Activated CD4-positive, alpha-beta T cell treated with anti-CD3 and anti-CD28 coated beads for 36 hours (primary cell): ENCODE data around the gene PRRG2. TPM values are rescaled to one million over a fixed set of nuclear protein-coding genes. Genes with fewer than 3 reads are reported as not detected.

Source experiments
- ATAC-seq: fragments of 200-7000 bp; cut with Tn5 transposase; one replicate; pipeline ENCODE4 v1.10.0; 2021; ENCODE audit warnings: mild to moderate bottlenecking, moderate library complexity
- CTCF ChIA-PET: fragments of 350-600 bp; sonication (Branson Sonifier 250); formaldehyde crosslinking; loops from one replicate; lab custom pipeline; 2021; ENCODE audit warnings: antibody characterized with exemption; lab: Charles Lee
- POLR2A ChIA-PET: fragments of 350-600 bp; sonication (Branson Sonifier 250); formaldehyde crosslinking; loops from one replicate; lab custom pipeline; 2021; ENCODE audit warnings: antibody characterized with exemption, inconsistent platforms; lab: Charles Lee
- DNase-seq: peaks from one replicate; pipeline ENCODE4 v3.0.0-alpha.2; 2020
- H3K27ac Mint-ChIP-seq: one replicate; pipeline ENCODE4 v1.8.0; 2021; ENCODE audit warnings: mixed read lengths
- H3K27me3 Mint-ChIP-seq: one replicate; pipeline ENCODE4 v1.8.0; 2021; ENCODE audit warnings: mixed read lengths
- H3K36me3 Mint-ChIP-seq: one replicate; pipeline ENCODE4 v1.8.0; 2021; ENCODE audit warnings: low read depth, mixed read lengths
- H3K4me1 Mint-ChIP-seq: one replicate; pipeline ENCODE4 v1.8.0; 2021; ENCODE audit warnings: mixed read lengths
- H3K4me3 Mint-ChIP-seq: one replicate; pipeline ENCODE4 v1.8.0; 2021; ENCODE audit warnings: mild to moderate bottlenecking, moderate library complexity, mixed read lengths
- H3K9me3 Mint-ChIP-seq: one replicate; pipeline ENCODE4 v1.8.0; 2021; ENCODE audit warnings: low read depth, mixed read lengths
- intact Hi-C, 2 experiments: fragments of 100-400 bp; cut with DNase I in 1 of 2; cut with micrococcal nuclease in 1 of 2; formaldehyde crosslinking; loops; one replicate each; pipeline versions ENCODE4 v1.14.2 to v1.15.1; 2022 to 2024; cut with DNase I, micrococcal nuclease
- total RNA-seq, 2 experiments: library from RNA; stranded (reverse); gene quantifications; one replicate each; pipeline ENCODE4 v1.2.3, GENCODE V29; 2021

The PRRG2 gene
- total RNA-seq, 2 experiments from 2014 or later = 0.81 to 1.6 TPM

GRCh38 chr19:49599378-49600295, 18.5 kb downstream of the PRRG2 start:
- ChIA-PET POLR2A (no interaction called here), CTCF (interaction anchor here (0.5 to 0.9 kb wide), 2 partner anchors 12 to 92 kb away, joined by 3 read pairs; no protein-coding TSS in a partner anchor)
- no peak overlapping the region for H3K4me3 Mint-ChIP-seq
- DNase-seq (no peak), ATAC-seq (peak; percentile 12)
- no peaks in the 10 kb centered on the region for H3K9me3 Mint-ChIP-seq
- intact Hi-C loops = no loop called here
- H3K36me3 Mint-ChIP-seq = peaks cover 45% of the 10 kb centered on the region
- peaks cover 12% of the 10 kb centered on the region for H3K4me1 Mint-ChIP-seq
- H3K27ac Mint-ChIP-seq = peak overlapping the region; percentile 58
- no peaks in the 10 kb centered on the region for H3K27me3 Mint-ChIP-seq

GRCh38 chr19:49601482-49602038, 20.4 kb downstream of the PRRG2 start:
- POLR2A ChIA-PET = no interaction called here
- DNase-seq = no peak
- intact Hi-C loops = no loop called here
- CTCF ChIA-PET = no interaction called here
- no peaks in the 10 kb centered on the region for H3K9me3 Mint-ChIP-seq
- peaks cover 15% of the 10 kb centered on the region for H3K4me1 Mint-ChIP-seq
- H3K27me3 Mint-ChIP-seq = no peaks in the 10 kb centered on the region
- peaks cover 42% of the 10 kb centered on the region for H3K36me3 Mint-ChIP-seq
- no peak overlapping the region for H3K27ac Mint-ChIP-seq
- no peak overlapping the region for H3K4me3 Mint-ChIP-seq
- ATAC-seq = no peak

- ATAC-seq (no peak), DNase-seq (no peak)
- peaks cover 15% of the 10 kb centered on the region for H3K4me1 Mint-ChIP-seq
- H3K36me3 Mint-ChIP-seq = peaks cover 40% of the 10 kb centered on the region
- CTCF ChIA-PET = interaction anchor here (0.6 kb wide), 1 partner anchor 16 kb away, joined by 3 read pairs; no protein-coding TSS in a partner anchor
- no peak overlapping the region for H3K4me3 Mint-ChIP-seq
- H3K27me3 Mint-ChIP-seq = no peaks in the 10 kb centered on the region
- H3K9me3 Mint-ChIP-seq = no peaks in the 10 kb centered on the region
- no peak overlapping the region for H3K27ac Mint-ChIP-seq
- POLR2A ChIA-PET = no interaction called here
- intact Hi-C loops = no loop called here
Observed at GRCh38 chr19:49602806-49603205, 21.7 kb downstream of the PRRG2 start.

- Mint-ChIP-seq H3K27ac (no peak overlapping the region), H3K9me3 (no peaks in the 10 kb centered on the region), H3K4me3 (no peak overlapping the region), H3K27me3 (no peaks in the 10 kb centered on the region), H3K36me3 (peaks cover 29% of the 10 kb centered on the region), H3K4me1 (peaks cover 11% of the 10 kb centered on the region)
- ChIA-PET POLR2A (no interaction called here), CTCF (interaction anchor here (1.1 kb wide), 1 partner anchor 13 kb away, joined by 4 read pairs; no protein-coding TSS in a partner anchor)
- DNase-seq (no peak), ATAC-seq (peak; percentile 16)
- intact Hi-C loops = no loop called here
Observed at GRCh38 chr19:49605605-49606004, 24.5 kb downstream of the PRRG2 start.

GRCh38 chr19:49609499-49610092, 28.5 kb downstream of the PRRG2 start:
- Mint-ChIP-seq H3K27me3 (no peaks in the 10 kb centered on the region), H3K27ac (no peak overlapping the region), H3K9me3 (no peaks in the 10 kb centered on the region), H3K4me3 (no peak overlapping the region), H3K36me3 (peaks cover 21% of the 10 kb centered on the region), H3K4me1 (peaks cover 20% of the 10 kb centered on the region)
- intact Hi-C loops = no loop called here
- no peak for ATAC-seq
- ChIA-PET CTCF (interaction anchor here (0.6 to 1.1 kb wide), 3 partner anchors 108 to 161 kb away, joined by 3 read pairs; no protein-coding TSS in a partner anchor), POLR2A (interaction anchor here (0.5 to 0.7 kb wide), 2 partner anchors 14 to 158 kb away, joined by 3 to 4 read pairs; no protein-coding TSS in a partner anchor)
- DNase-seq = no peak

- Mint-ChIP-seq H3K4me3 (no peak overlapping the region), H3K27me3 (no peaks in the 10 kb centered on the region), H3K36me3 (peaks cover 51% of the 10 kb centered on the region), H3K4me1 (peaks cover 17% of the 10 kb centered on the region), H3K27ac (peak overlapping the region; percentile 89), H3K9me3 (no peaks in the 10 kb centered on the region)
- DNase-seq = no peak
- no peak for ATAC-seq
- ChIA-PET POLR2A (no interaction called here), CTCF (interaction anchor here (0.6 kb wide), 1 partner anchor 1762 kb away, joined by 3 read pairs; no protein-coding TSS in a partner anchor)
- intact Hi-C loops = no loop called here
Observed at GRCh38 chr19:49613374-49613773, 32.3 kb downstream of the PRRG2 start.

- DNase-seq = peak; percentile 69
- H3K27ac Mint-ChIP-seq = peak overlapping the region; percentile 89
- CTCF ChIA-PET = interaction anchor here (0.6 kb wide), 3 partner anchors 43 to 415 kb away, joined by 3 to 4 read pairs (median 3); no protein-coding TSS in a partner anchor
- peaks cover 56% of the 10 kb centered on the region for H3K36me3 Mint-ChIP-seq
- no peaks in the 10 kb centered on the region for H3K9me3 Mint-ChIP-seq
- H3K4me1 Mint-ChIP-seq = peaks cover 17% of the 10 kb centered on the region
- H3K4me3 Mint-ChIP-seq = no peak overlapping the region
- ATAC-seq = peak; percentile 85
- intact Hi-C loops = no loop called here
- no peaks in the 10 kb centered on the region for H3K27me3 Mint-ChIP-seq
- POLR2A ChIA-PET = no interaction called here
Observed at GRCh38 chr19:49614096-49614833, 33.1 kb downstream of the PRRG2 start.

- no peak overlapping the region for H3K4me3 Mint-ChIP-seq
- CTCF ChIA-PET = interaction anchor here (0.6 to 1.3 kb wide), 2 partner anchors 47 to 60 kb away, joined by 3 to 5 read pairs; no protein-coding TSS in a partner anchor
- ATAC-seq (no peak), DNase-seq (no peak)
- intact Hi-C loops = no loop called here
- POLR2A ChIA-PET = no interaction called here
- H3K27me3 Mint-ChIP-seq = no peaks in the 10 kb centered on the region
- peaks cover 17% of the 10 kb centered on the region for H3K4me1 Mint-ChIP-seq
- H3K36me3 Mint-ChIP-seq = peaks cover 51% of the 10 kb centered on the region
- no peak overlapping the region for H3K27ac Mint-ChIP-seq
- no peaks in the 10 kb centered on the region for H3K9me3 Mint-ChIP-seq
Observed at GRCh38 chr19:49615861-49616260, 34.7 kb downstream of the PRRG2 start.

- Mint-ChIP-seq H3K4me1 (peaks cover 17% of the 10 kb centered on the region), H3K27me3 (no peaks in the 10 kb centered on the region), H3K27ac (no peak overlapping the region), H3K9me3 (no peaks in the 10 kb centered on the region), H3K4me3 (no peak overlapping the region), H3K36me3 (peaks cover 53% of the 10 kb centered on the region)
- ChIA-PET POLR2A (no interaction called here), CTCF (interaction anchor here (0.6 to 1.3 kb wide), 3 partner anchors 48 to 77 kb away, joined by 3 to 6 read pairs (median 5); no protein-coding TSS in a partner anchor)
- DNase-seq (no peak), ATAC-seq (no peak)
- intact Hi-C loops = no loop called here
Observed at GRCh38 chr19:49616532-49616931, 35.4 kb downstream of the PRRG2 start.

- DNase-seq (no peak), ATAC-seq (no peak)
- ChIA-PET POLR2A (no interaction called here), CTCF (interaction anchor here (0.6 to 1.3 kb wide), 3 partner anchors 13 to 76 kb away, joined by 3 to 6 read pairs (median 5); no protein-coding TSS in a partner anchor)
- intact Hi-C loops = no loop called here
- no peak overlapping the region for H3K4me3 Mint-ChIP-seq
- no peaks in the 10 kb centered on the region for H3K27me3 Mint-ChIP-seq
- H3K27ac Mint-ChIP-seq = no peak overlapping the region
- H3K9me3 Mint-ChIP-seq = no peaks in the 10 kb centered on the region
- H3K4me1 Mint-ChIP-seq = peaks cover 17% of the 10 kb centered on the region
- peaks cover 55% of the 10 kb centered on the region for H3K36me3 Mint-ChIP-seq
Observed at GRCh38 chr19:49616945-49617344, 35.8 kb downstream of the PRRG2 start.
